HEK293 (cell line): ENCODE results near the gene NUDCD2.

ENCODE experiments used
- CTCF ChIA-PET: fragments of 350-600 bp; formaldehyde crosslinking; extraction: SDS; loops from one replicate; lab custom pipeline; 2021; ENCODE audit warnings: antibody characterized with exemption; lab: Yijun Ruan, JAX
- POLR2A ChIA-PET: fragments of 300-600 bp; formaldehyde crosslinking; extraction: SDS; loops from one replicate; lab custom pipeline; 2020; ENCODE audit warnings: antibody characterized with exemption, inconsistent platforms; lab: Yijun Ruan, JAX
- H3K27ac ChIP-seq: fragments of 200-500 bp; sonication (Bioruptor generic); 2 replicates; pipeline ENCODE4 v1.5.1; 2014; ENCODE audit warnings: low read depth, low read length, control low read depth, inconsistent platforms; ENCODE audit errors: extremely low read depth
- H3K36me3 ChIP-seq, 2 experiments: fragments of 200-500 bp in 1 of 2; sonication (Bioruptor generic) in 1 of 2; 1 replicate in 1 of 2; 2 replicates in 1 of 2; pipeline ENCODE4 v1.5.1; 2014 to 2017; ENCODE audit warnings: inconsistent platforms in 2 of 2, low read length in 2 of 2; ENCODE audit not compliant: control insufficient read depth in 2 of 2, insufficient read depth in 1 of 2
- H3K4me1 ChIP-seq: fragments of 200-500 bp; sonication (Bioruptor generic); 2 replicates; pipeline ENCODE4 v1.5.1; 2014; ENCODE audit warnings: mild to moderate bottlenecking, low read length, inconsistent platforms; ENCODE audit not compliant: control insufficient read depth, insufficient read depth
- H3K4me3 ChIP-seq: 2 replicates; pipeline ENCODE4 v1.5.1; 2011; ENCODE audit warnings: low read depth, mild to moderate bottlenecking, control low read depth, low read length, moderate library complexity
- H3K9me3 ChIP-seq: fragments of 200-500 bp; sonication (Bioruptor generic); 2 replicates; pipeline ENCODE4 v1.5.1; 2014; ENCODE audit warnings: low read depth, low read length, inconsistent platforms; ENCODE audit not compliant: control insufficient read depth, insufficient read depth
- EGR2 ChIP-seq: fragments of 450-650 bp; formaldehyde crosslinking; IDR thresholded peaks from 2 replicates; pipeline ENCODE4 v1.5.1; 2016; ENCODE audit warnings: low read depth, missing biosample characterization, missing genetic modification characterization
- GFI1B ChIP-seq: fragments of 450-650 bp; formaldehyde crosslinking; IDR thresholded peaks from 2 replicates; pipeline ENCODE4 v1.5.1; 2016; ENCODE audit warnings: missing biosample characterization, missing genetic modification characterization
- GLI2 ChIP-seq: fragments of 450-650 bp; formaldehyde crosslinking; IDR thresholded peaks from 2 replicates; pipeline ENCODE4; 2017; ENCODE audit warnings: missing biosample characterization, missing genetic modification characterization, low read depth, borderline replicate concordance
- GLI4 ChIP-seq: fragments of 450-650 bp; formaldehyde crosslinking; IDR thresholded peaks from 2 replicates; pipeline ENCODE4 v1.5.1; 2016; ENCODE audit warnings: missing biosample characterization, missing genetic modification characterization
- GLIS1 ChIP-seq: fragments of 450-650 bp; formaldehyde crosslinking; IDR thresholded peaks from 2 replicates; pipeline ENCODE4 v1.5.1; 2016; ENCODE audit warnings: missing biosample characterization, missing genetic modification characterization
- GLIS2 ChIP-seq: fragments of 450-650 bp; formaldehyde crosslinking; IDR thresholded peaks from 2 replicates; pipeline ENCODE4 v1.5.1; 2016; ENCODE audit warnings: missing biosample characterization, missing genetic modification characterization
- HOXC10 ChIP-seq: sonication (generic); formaldehyde crosslinking; IDR thresholded peaks from 2 replicates; pipeline ENCODE4 v1.8.1; 2023; ENCODE audit warnings: mild to moderate bottlenecking, missing genetic modification reagents
- KLF7 ChIP-seq: fragments of 450-650 bp; formaldehyde crosslinking; IDR thresholded peaks from 2 replicates; pipeline ENCODE4 v1.5.1; 2016; ENCODE audit warnings: missing biosample characterization, missing genetic modification characterization, borderline replicate concordance
- REPIN1 ChIP-seq: fragments of 450-650 bp; formaldehyde crosslinking; IDR thresholded peaks from 2 replicates; pipeline ENCODE4 v1.5.1; 2017; ENCODE audit warnings: missing biosample characterization, missing genetic modification characterization, low read depth
- SETDB1 ChIP-seq: IDR thresholded peaks from one replicate; pipeline ENCODE4 v1.6.1; 2017; ENCODE audit warnings: mild to moderate bottlenecking, low read length, moderate library complexity, mixed read lengths; ENCODE audit not compliant: insufficient read length
- SP2 ChIP-seq: fragments of 450-650 bp; formaldehyde crosslinking; IDR thresholded peaks from 2 replicates; pipeline ENCODE4 v1.5.1; 2016; ENCODE audit warnings: missing biosample characterization, missing genetic modification characterization
- ZBTB48 ChIP-seq: fragments of 450-650 bp; formaldehyde crosslinking; IDR thresholded peaks from 2 replicates; pipeline ENCODE4 v1.5.1; 2016; ENCODE audit warnings: missing biosample characterization, missing genetic modification characterization
- ZFHX2 ChIP-seq: fragments of 450-650 bp; formaldehyde crosslinking; conservative IDR thresholded peaks from 2 replicates; pipeline ENCODE4 v1.5.1; 2016; ENCODE audit warnings: missing biosample characterization, missing genetic modification characterization
- ZFP37 ChIP-seq: fragments of 450-650 bp; formaldehyde crosslinking; IDR thresholded peaks from 2 replicates; pipeline ENCODE4 v1.5.1; 2016; ENCODE audit warnings: missing biosample characterization, missing genetic modification characterization
- ZNF112 ChIP-seq: fragments of 450-650 bp; formaldehyde crosslinking; IDR thresholded peaks from 2 replicates; pipeline ENCODE4 v1.5.0; 2017; ENCODE audit warnings: missing biosample characterization, missing genetic modification characterization
- ZNF2 ChIP-seq: fragments of 450-650 bp; formaldehyde crosslinking; IDR thresholded peaks from 2 replicates; pipeline ENCODE4 v1.5.1; 2016; ENCODE audit warnings: missing biosample characterization, missing genetic modification characterization
- ZNF248 ChIP-seq: fragments of 450-650 bp; formaldehyde crosslinking; IDR thresholded peaks from 2 replicates; pipeline ENCODE4 v1.5.1; 2017; ENCODE audit warnings: missing biosample characterization, missing genetic modification characterization
- ZNF324 ChIP-seq: fragments of 450-650 bp; formaldehyde crosslinking; IDR thresholded peaks from 2 replicates; pipeline ENCODE4 v1.5.1; 2016; ENCODE audit warnings: missing biosample characterization, missing genetic modification characterization
- ZNF510 ChIP-seq: fragments of 450-650 bp; formaldehyde crosslinking; IDR thresholded peaks from 2 replicates; pipeline ENCODE4 v1.5.1; 2018; ENCODE audit warnings: mild to moderate bottlenecking, missing genetic modification characterization, missing biosample characterization; ENCODE audit not compliant: insufficient replicate concordance
- ZNF561 ChIP-seq: fragments of 450-650 bp; IDR thresholded peaks from 2 replicates; pipeline ENCODE4 v1.5.1; 2018; ENCODE audit warnings: missing biosample characterization, missing genetic modification characterization, borderline replicate concordance
- ZNF623 ChIP-seq: fragments of 450-650 bp; formaldehyde crosslinking; IDR thresholded peaks from 2 replicates; pipeline ENCODE4 v1.5.1; 2016; ENCODE audit warnings: missing biosample characterization, missing genetic modification characterization
- ZNF626 ChIP-seq: fragments of 450-650 bp; sonication (Bioruptor Pico); formaldehyde crosslinking; IDR thresholded peaks from 2 replicates; pipeline ENCODE4 v1.5.1; 2018; ENCODE audit warnings: missing biosample characterization, missing genetic modification characterization, inconsistent platforms
- ZNF658 ChIP-seq: fragments of 450-650 bp; formaldehyde crosslinking; IDR thresholded peaks from 2 replicates; pipeline ENCODE4; 2016; ENCODE audit warnings: missing biosample characterization, missing genetic modification characterization
- ZNF747 ChIP-seq: fragments of 450-650 bp; formaldehyde crosslinking; IDR thresholded peaks from 2 replicates; pipeline ENCODE4 v1.5.1; 2016; ENCODE audit warnings: missing biosample characterization, missing genetic modification characterization
- ZNF837 ChIP-seq: fragments of 450-650 bp; formaldehyde crosslinking; IDR thresholded peaks from 2 replicates; pipeline ENCODE4 v1.5.1; 2016; ENCODE audit warnings: missing biosample characterization, missing genetic modification characterization
- ZSCAN23 ChIP-seq: fragments of 450-650 bp; formaldehyde crosslinking; IDR thresholded peaks from 2 replicates; pipeline ENCODE4 v1.5.1; 2016; ENCODE audit warnings: missing biosample characterization, missing genetic modification characterization
- TF ChIP-seq, protein P1 (sequence below): fragments of 450-650 bp; formaldehyde crosslinking; IDR thresholded peaks from 2 replicates; pipeline ENCODE4 v1.5.1; 2017; ENCODE audit warnings: missing biosample characterization, missing genetic modification characterization
- TF ChIP-seq, protein P2 (sequence below): sonication (generic); formaldehyde crosslinking; IDR thresholded peaks from 2 replicates; pipeline ENCODE4 v1.8.1; 2022; ENCODE audit warnings: mild to moderate bottlenecking, moderate library complexity, missing genetic modification reagents

NUDCD2 gene

GRCh38 chr5:163439092-163439425 lies 20.8 kb downstream of the NUDCD2 start:
- H3K4me1 ChIP-seq, result peaks cover 5% of the 10 kb centered on the region; the same call in 1 of the 2 replicates
- ChIA-PET CTCF (interaction anchor here (1.4 kb wide), 1 partner anchor 66 kb away, joined by 3 read pairs; the partner anchor contains the start of gene MAT2B), POLR2A (interaction anchor here (2.3 to 7.1 kb wide), 2 partner anchors 8 to 21 kb away, joined by 16 to 166 read pairs; partner anchors contain the start of genes HMMR and NUDCD2)
- peaks cover 38 to 52% of the 10 kb centered on the region in 2 experiments for H3K36me3 ChIP-seq
- H3K4me3 ChIP-seq, result peak overlapping the region; percentile 22; the same call in 1 of the 2 replicates
- H3K27ac ChIP-seq, result no peak overlapping the region
- TF ChIP-seq, protein P1, sequence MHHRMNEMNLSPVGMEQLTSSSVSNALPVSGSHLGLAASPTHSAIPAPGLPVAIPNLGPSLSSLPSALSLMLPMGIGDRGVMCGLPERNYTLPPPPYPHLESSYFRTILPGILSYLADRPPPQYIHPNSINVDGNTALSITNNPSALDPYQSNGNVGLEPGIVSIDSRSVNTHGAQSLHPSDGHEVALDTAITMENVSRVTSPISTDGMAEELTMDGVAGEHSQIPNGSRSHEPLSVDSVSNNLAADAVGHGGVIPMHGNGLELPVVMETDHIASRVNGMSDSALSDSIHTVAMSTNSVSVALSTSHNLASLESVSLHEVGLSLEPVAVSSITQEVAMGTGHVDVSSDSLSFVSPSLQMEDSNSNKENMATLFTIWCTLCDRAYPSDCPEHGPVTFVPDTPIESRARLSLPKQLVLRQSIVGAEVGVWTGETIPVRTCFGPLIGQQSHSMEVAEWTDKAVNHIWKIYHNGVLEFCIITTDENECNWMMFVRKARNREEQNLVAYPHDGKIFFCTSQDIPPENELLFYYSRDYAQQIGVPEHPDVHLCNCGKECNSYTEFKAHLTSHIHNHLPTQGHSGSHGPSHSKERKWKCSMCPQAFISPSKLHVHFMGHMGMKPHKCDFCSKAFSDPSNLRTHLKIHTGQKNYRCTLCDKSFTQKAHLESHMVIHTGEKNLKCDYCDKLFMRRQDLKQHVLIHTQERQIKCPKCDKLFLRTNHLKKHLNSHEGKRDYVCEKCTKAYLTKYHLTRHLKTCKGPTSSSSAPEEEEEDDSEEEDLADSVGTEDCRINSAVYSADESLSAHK, result 0 out of 2 replicates have a peak, but pooled peaks have one; percentile 10
- TF ChIP-seq EGR2 (tag by site-specific recombination), result no peak
- no peaks in the 10 kb centered on the region for H3K9me3 ChIP-seq

- Histone ChIP-seq H3K9me3 (no peaks in the 10 kb centered on the region), H3K4me1 (peaks cover 5% of the 10 kb centered on the region; the same call in 1 of the 2 replicates), H3K36me3 (peaks cover 23 to 37% of the 10 kb centered on the region in 2 experiments; a peak in 2 of 3 replicates), H3K4me3 (peak within 1 kb of the TSS; percentile 98), H3K27ac (peak within 1 kb of the TSS; percentile 98)
- POLR2A ChIA-PET, result interaction anchor here (0.8 to 7.1 kb wide), 10 partner anchors 10 to 72 kb away, joined by 3 to 166 read pairs (median 7); partner anchors contain the start of genes HMMR, MAT2B and NUDCD2
- CTCF ChIA-PET, result interaction anchor here (0.6 to 1.4 kb wide), 2 partner anchors 36 to 1409 kb away, joined by 3 to 6 read pairs; no protein-coding TSS in a partner anchor
- TF ChIP-seq ZNF747 (tag by site-specific recombination) (no peak), ZNF623 (tag by site-specific recombination) (no peak), ZNF112 (tag by site-specific recombination) (no peak), ZNF248 (tag by site-specific recombination) (no peak), GLIS1 (tag by site-specific recombination) (peak; percentile 95), GFI1B (no peak), ZNF658 (tag by site-specific recombination) (no peak), ZNF837 (tag by site-specific recombination) (no peak), REPIN1 (tag by site-specific recombination) (no peak), ZNF561 (peak; percentile 74), KLF7 (no peak; the same call in 1 of the 2 replicates), ZNF324 (tag by site-specific recombination) (peak; percentile 77), ZNF510 (tag by site-specific recombination) (peak; percentile 14), GLI2 (tag by site-specific recombination) (no peak), ZSCAN23 (tag by site-specific recombination) (no peak), GLIS2 (peak; percentile 94), ZFP37 (tag by site-specific recombination) (peak; percentile 91; the same call in 1 of the 2 replicates), ZFHX2 (0 out of 2 replicates have a peak, but pooled peaks have one; percentile 26), SP2 (peak; percentile 89), ZNF626 (tag by site-specific recombination) (no peak), SETDB1 (peak; percentile 33), ZNF2 (tag by site-specific recombination) (peak; percentile 68), ZBTB48 (peak; percentile 79; the same call in 1 of the 2 replicates), GLI4 (tag by site-specific recombination) (no peak; the same call in 1 of the 2 replicates), HOXC10 (CRISPR knock-in tag) (no peak)
- TF ChIP-seq, protein P2, sequence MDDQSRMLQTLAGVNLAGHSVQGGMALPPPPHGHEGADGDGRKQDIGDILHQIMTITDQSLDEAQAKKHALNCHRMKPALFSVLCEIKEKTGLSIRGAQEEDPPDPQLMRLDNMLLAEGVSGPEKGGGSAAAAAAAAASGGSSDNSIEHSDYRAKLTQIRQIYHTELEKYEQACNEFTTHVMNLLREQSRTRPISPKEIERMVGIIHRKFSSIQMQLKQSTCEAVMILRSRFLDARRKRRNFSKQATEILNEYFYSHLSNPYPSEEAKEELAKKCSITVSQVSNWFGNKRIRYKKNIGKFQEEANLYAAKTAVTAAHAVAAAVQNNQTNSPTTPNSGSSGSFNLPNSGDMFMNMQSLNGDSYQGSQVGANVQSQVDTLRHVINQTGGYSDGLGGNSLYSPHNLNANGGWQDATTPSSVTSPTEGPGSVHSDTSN (CRISPR knock-in tag), result peak; percentile 86; the same call in 1 of the 2 replicates
Observed at GRCh38 chr5:163437309-163438182, 22.4 kb downstream of the NUDCD2 start, which contains the start of gene CCNG1. TSS of gene CCNG1 (plus strand) at chr5:163437595. CDS start at chr5:163439257, 1,662 bp downstream.
